Endothelial cell of umbilical vein (primary cell): ENCODE data around the gene DESI1. TPM values are rescaled to one million over a fixed set of nuclear protein-coding genes. Genes with fewer than 3 reads are reported as not detected.

Experiments
- BruUV-seq: library from RNA; stranded (reverse); fragments of 400-500 nt; replicated peaks from 2 replicates; lab custom pipeline; 2021; lab: Mats Ljungman, UMichigan
- CTCF ChIA-PET: fragments of 300-600, 350-600 bp; sonication (Branson Sonifier 250); formaldehyde crosslinking; loops from one replicate; lab custom pipeline; 2021; ENCODE audit warnings: antibody characterized with exemption, inconsistent platforms; lab: Charles Lee
- POLR2A ChIA-PET: fragments of 300-600, 350-600 bp; sonication (Branson Sonifier 250); formaldehyde crosslinking; loops from one replicate; lab custom pipeline; 2021; ENCODE audit warnings: antibody characterized with exemption, inconsistent platforms; lab: Charles Lee
- DNase-seq: peaks from one replicate; pipeline ENCODE4 v3.0.0-alpha.2; 2011; ENCODE audit warnings: low read depth, low spot score
- FAIRE-seq: peaks from 2 replicates; lab custom pipeline; 2011; peaks lifted over from hg19 to GRCh38; lab: Jason Lieb, UNC
- H2AFZ ChIP-seq: 2 replicates; pipeline ENCODE4 v1.6.0; 2012; ENCODE audit warnings: low read depth, low read length, control low read depth, inconsistent platforms
- H3K27ac ChIP-seq: 2 replicates; pipeline ENCODE4 v1.5.1; 2011; ENCODE audit warnings: low read depth, mild to moderate bottlenecking, control low read depth, low read length, moderate library complexity; ENCODE audit not compliant: insufficient read depth
- H3K27me3 ChIP-seq, 2 experiments: 2 replicates each; pipeline versions ENCODE4 v1.6.0 to v1.6.1; 2011; ENCODE audit warnings: low read length in 2 of 2, mixed read lengths in 1 of 2; ENCODE audit not compliant: control insufficient read depth in 2 of 2, insufficient read depth in 2 of 2
- H3K36me3 ChIP-seq, 2 experiments: 2 replicates in 1 of 2; 3 replicates in 1 of 2; pipeline ENCODE4 v1.5.1; 2011; ENCODE audit warnings: low read length in 2 of 2, mild to moderate bottlenecking in 1 of 2, moderate library complexity in 1 of 2; ENCODE audit not compliant: control insufficient read depth in 2 of 2, insufficient read depth in 2 of 2; ENCODE audit errors: extremely low read depth in 1 of 2
- H3K4me1 ChIP-seq: 3 replicates; pipeline ENCODE4 v1.5.1; 2011; ENCODE audit warnings: mild to moderate bottlenecking, low read length; ENCODE audit not compliant: control insufficient read depth, insufficient read depth; ENCODE audit errors: extremely low read depth
- H3K4me2 ChIP-seq: 2 replicates; pipeline ENCODE4 v1.6.1; 2011; ENCODE audit warnings: low read length, control low read depth, mixed read lengths; ENCODE audit not compliant: insufficient read depth
- H3K4me3 ChIP-seq, 3 experiments: fragments of 200-600 bp in 1 of 3; sonication (generic), shearing (Covaris generic) in 1 of 3; replicated peaks in 1 of 3; 2 replicates each; pipeline ENCODE4 v1.5.1; 2011 to 2016; ENCODE audit warnings: control low read depth in 3 of 3, low read length in 3 of 3, mild to moderate bottlenecking in 2 of 3, inconsistent platforms in 1 of 3, low read depth in 1 of 3, moderate library complexity in 1 of 3; ENCODE audit not compliant: insufficient read depth in 1 of 3
- H3K79me2 ChIP-seq: 2 replicates; pipeline ENCODE4 v1.6.0; 2012; ENCODE audit warnings: low read length, inconsistent platforms; ENCODE audit not compliant: control insufficient read depth, insufficient read depth
- H3K9ac ChIP-seq: replicated peaks from 2 replicates; pipeline ENCODE3; 2011; ENCODE audit warnings: low read length, control low read depth; ENCODE audit not compliant: insufficient read depth; ENCODE audit errors: extremely low read depth
- H3K9me1 ChIP-seq: replicated peaks from 3 replicates; pipeline ENCODE4 v1.6.0; 2011; ENCODE audit warnings: mild to moderate bottlenecking, low read length; ENCODE audit not compliant: control insufficient read depth, insufficient read depth; ENCODE audit errors: extremely low read depth
- H3K9me3 ChIP-seq: replicated peaks from 2 replicates; pipeline ENCODE4 v1.5.1; 2012; ENCODE audit warnings: low read length, inconsistent platforms; ENCODE audit not compliant: control insufficient read depth, insufficient read depth
- H4K20me1 ChIP-seq: replicated peaks from 2 replicates; pipeline ENCODE3; 2011; ENCODE audit warnings: mild to moderate bottlenecking, low read length; ENCODE audit not compliant: control insufficient read depth, insufficient read depth; ENCODE audit errors: extremely low read depth
- EZH2 ChIP-seq: IDR thresholded peaks from 2 replicates; pipeline ENCODE4 v1.6.1; 2012; ENCODE audit warnings: borderline replicate concordance, low read depth, mild to moderate bottlenecking, moderate library complexity, low read length, inconsistent platforms; ENCODE audit not compliant: severe bottlenecking
- FOS ChIP-seq: IDR thresholded peaks from 2 replicates; pipeline ENCODE4 v1.6.1; 2011; ENCODE audit warnings: mild to moderate bottlenecking, low read length, moderate library complexity, borderline replicate concordance; ENCODE audit not compliant: insufficient read depth
- GATA2 ChIP-seq: IDR thresholded peaks from 2 replicates; pipeline ENCODE4 v1.7.0; 2011; ENCODE audit warnings: low read depth, mild to moderate bottlenecking, moderate library complexity, mixed read lengths, low read length; ENCODE audit not compliant: insufficient read length, insufficient read depth
- JUN ChIP-seq: IDR thresholded peaks from 2 replicates; pipeline ENCODE4 v1.6.1; 2011; ENCODE audit warnings: borderline replicate concordance, low read depth; ENCODE audit not compliant: insufficient read length, insufficient read depth
- MYC ChIP-seq: IDR thresholded peaks from one replicate; pipeline ENCODE4 v1.6.1; 2011; ENCODE audit warnings: mild to moderate bottlenecking, low read depth, low read length
- POLR2A ChIP-seq: IDR thresholded peaks from 2 replicates; pipeline ENCODE4 v1.6.1; 2012; ENCODE audit warnings: low read depth, mild to moderate bottlenecking, control low read depth, low read length
- POLR2AphosphoS5 ChIP-seq: IDR thresholded peaks from 2 replicates; pipeline ENCODE4 v1.6.1; 2012; ENCODE audit warnings: low read depth, mild to moderate bottlenecking, control low read depth, low read length, moderate library complexity; ENCODE audit not compliant: insufficient read depth
- dilution Hi-C: fragments of 300-500 bp; cut with MboI; formaldehyde crosslinking; loops from one replicate; pipeline ENCODE4 v1.15.0; 2019; ENCODE audit warnings: low sequenced_read_pairs; ENCODE audit not compliant: extremely low pct_ligation_motif_present
- intact Hi-C: fragments of 100-400 bp; cut with micrococcal nuclease; formaldehyde crosslinking; loops from one replicate; pipeline ENCODE4 v1.10.0; 2022
- polyA plus RNA-seq, 4 experiments: library from polyadenylated mRNA; depleted of rRNA in 3 of 4; stranded (reverse) in 3 of 4; unstranded in 1 of 4; fragments of >200 nt; gene quantifications; 2 replicates each; pipeline versions ENCODE4 v1.2.1 to v1.2.3, GENCODE V29; 2011 to 2012; ENCODE audit warnings: missing spikeins in 1 of 4
- total RNA-seq: library from RNA; stranded (reverse); gene quantifications from 2 replicates; pipeline ENCODE4 v1.2.3, GENCODE V29; 2021
- TF ChIP-seq, protein P1 (sequence below), 2 donors: IDR thresholded peaks; 1 replicate in 1 of 2; 2 replicates in 1 of 2; pipeline ENCODE4 v1.5.1; 2011; ENCODE audit warnings: low read length in 2 of 2, mild to moderate bottlenecking in 2 of 2, moderate library complexity in 2 of 2, control low read depth in 1 of 2, inconsistent platforms in 1 of 2, low read depth in 1 of 2; ENCODE audit not compliant: insufficient read depth in 1 of 2; ENCODE audit errors: extremely low read depth in 1 of 2
- TF ChIP-seq, protein P2 (sequence below): IDR thresholded peaks from 2 replicates; pipeline ENCODE4 v1.6.1; 2011; ENCODE audit not compliant: insufficient read depth, insufficient read length

Gene DESI1
- total and polyA plus RNA-seq, 2 donors (not counting 3 experiments of a cell fraction or from before 2014, with no cell fraction given) = 36.8 to 59.1 TPM

DNA sequence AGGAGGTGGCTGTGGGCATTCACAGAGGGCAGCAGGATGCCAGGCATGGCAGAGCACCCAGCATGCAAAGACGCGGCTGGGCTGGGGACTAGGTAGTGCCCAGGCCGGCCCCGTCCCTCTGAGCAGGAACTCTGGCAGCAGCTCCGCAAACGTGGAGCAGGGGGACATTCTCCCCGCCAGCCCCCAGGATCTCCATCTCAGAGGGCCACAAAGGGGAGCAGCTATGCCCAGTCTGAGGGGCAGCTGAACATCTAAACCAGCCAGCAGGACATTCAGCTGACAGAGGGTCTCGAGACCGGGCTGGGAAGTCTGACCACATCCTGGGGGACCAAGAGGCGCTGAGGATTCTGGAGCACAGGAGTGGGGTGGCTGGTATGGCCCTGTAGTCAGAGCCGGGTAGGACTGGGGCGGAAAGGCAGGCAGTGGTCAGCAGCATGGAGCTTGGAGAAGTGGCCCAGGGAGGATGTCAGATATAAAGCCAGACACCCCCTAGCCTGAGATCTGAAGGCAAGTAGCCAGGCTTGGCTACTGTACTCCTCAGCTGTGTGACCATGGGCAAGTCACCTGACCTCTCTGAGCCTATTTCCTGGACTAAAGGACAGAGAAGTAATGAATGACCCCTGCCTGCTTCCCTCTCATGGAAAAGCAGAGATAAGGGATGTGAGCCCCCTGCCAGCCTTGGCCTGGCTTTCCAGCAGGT lies 41.4 kb downstream of the DESI1 start:
- Histone ChIP-seq H3K9me1 (no peaks in the 10 kb centered on the region), H2AFZ (no peak overlapping the region), H4K20me1 (no peaks in the 10 kb centered on the region), H3K27me3 (no peaks in the 10 kb centered on the region), H3K4me3 (no peak overlapping the region), H3K9ac (no peak overlapping the region), H3K27ac (no peak overlapping the region), H3K4me2 (no peak overlapping the region), H3K4me1 (no peaks in the 10 kb centered on the region), H3K9me3 (no peaks in the 10 kb centered on the region), H3K79me2 (no peaks in the 10 kb centered on the region), H3K36me3 (peaks cover 0 to 7% of the 10 kb centered on the region in 2 experiments)
- dilution Hi-C loops = no loop called here
- intact Hi-C loops = no loop called here
- CTCF ChIA-PET = interaction anchor here (0.6 to 1.3 kb wide), 3 partner anchors 10 to 17 kb away, joined by 3 to 6 read pairs (median 3); partner anchors contain the start of gene PMM1
- TF ChIP-seq POLR2A = no peak
- TF ChIP-seq GATA2 = no peak
- no peak for TF ChIP-seq MYC
- no peak for TF ChIP-seq JUN
- TF ChIP-seq FOS = no peak
- no peak for TF ChIP-seq EZH2
- TF ChIP-seq, protein P1, sequence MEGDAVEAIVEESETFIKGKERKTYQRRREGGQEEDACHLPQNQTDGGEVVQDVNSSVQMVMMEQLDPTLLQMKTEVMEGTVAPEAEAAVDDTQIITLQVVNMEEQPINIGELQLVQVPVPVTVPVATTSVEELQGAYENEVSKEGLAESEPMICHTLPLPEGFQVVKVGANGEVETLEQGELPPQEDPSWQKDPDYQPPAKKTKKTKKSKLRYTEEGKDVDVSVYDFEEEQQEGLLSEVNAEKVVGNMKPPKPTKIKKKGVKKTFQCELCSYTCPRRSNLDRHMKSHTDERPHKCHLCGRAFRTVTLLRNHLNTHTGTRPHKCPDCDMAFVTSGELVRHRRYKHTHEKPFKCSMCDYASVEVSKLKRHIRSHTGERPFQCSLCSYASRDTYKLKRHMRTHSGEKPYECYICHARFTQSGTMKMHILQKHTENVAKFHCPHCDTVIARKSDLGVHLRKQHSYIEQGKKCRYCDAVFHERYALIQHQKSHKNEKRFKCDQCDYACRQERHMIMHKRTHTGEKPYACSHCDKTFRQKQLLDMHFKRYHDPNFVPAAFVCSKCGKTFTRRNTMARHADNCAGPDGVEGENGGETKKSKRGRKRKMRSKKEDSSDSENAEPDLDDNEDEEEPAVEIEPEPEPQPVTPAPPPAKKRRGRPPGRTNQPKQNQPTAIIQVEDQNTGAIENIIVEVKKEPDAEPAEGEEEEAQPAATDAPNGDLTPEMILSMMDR (IDR thresholded peaks at IDR 0.05; ENCODE audit: extremely low read depth in 1 of 2, insufficient read depth in 1 of 2, low read depth in 1 of 2, low read length in 2 of 2) = no peak
- TF ChIP-seq, protein P2, sequence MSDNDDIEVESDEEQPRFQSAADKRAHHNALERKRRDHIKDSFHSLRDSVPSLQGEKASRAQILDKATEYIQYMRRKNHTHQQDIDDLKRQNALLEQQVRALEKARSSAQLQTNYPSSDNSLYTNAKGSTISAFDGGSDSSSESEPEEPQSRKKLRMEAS = no peak
- no peak for TF ChIP-seq POLR2AphosphoS5
- FAIRE-seq (no peak), DNase-seq (no peak)
- POLR2A ChIA-PET = interaction anchor here (0.6 to 1.2 kb wide), 2 partner anchors 10 to 393 kb away, joined by 5 read pairs; partner anchors contain the start of gene PMM1
- BruUV-seq = no TSS peak
